ELR (cell line): ENCODE data around the gene C11orf91.
"Not testable (repeated sequence)": the region's sequence is repeated elsewhere in the genome, so short reads cannot be mapped to it uniquely, and the experiment has no call there.

Experiments used
- DNase-seq: peaks from one replicate; pipeline ENCODE4 v3.0.0-alpha.2; 2015; ENCODE audit warnings: low read depth

C11orf91 gene, protein sequence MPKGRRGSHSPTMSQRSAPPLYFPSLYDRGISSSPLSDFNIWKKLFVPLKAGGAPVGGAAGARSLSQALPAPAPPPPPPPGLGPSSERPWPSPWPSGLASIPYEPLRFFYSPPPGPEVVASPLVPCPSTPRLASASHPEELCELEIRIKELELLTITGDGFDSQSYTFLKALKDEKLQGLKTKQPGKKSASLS

DNA sequence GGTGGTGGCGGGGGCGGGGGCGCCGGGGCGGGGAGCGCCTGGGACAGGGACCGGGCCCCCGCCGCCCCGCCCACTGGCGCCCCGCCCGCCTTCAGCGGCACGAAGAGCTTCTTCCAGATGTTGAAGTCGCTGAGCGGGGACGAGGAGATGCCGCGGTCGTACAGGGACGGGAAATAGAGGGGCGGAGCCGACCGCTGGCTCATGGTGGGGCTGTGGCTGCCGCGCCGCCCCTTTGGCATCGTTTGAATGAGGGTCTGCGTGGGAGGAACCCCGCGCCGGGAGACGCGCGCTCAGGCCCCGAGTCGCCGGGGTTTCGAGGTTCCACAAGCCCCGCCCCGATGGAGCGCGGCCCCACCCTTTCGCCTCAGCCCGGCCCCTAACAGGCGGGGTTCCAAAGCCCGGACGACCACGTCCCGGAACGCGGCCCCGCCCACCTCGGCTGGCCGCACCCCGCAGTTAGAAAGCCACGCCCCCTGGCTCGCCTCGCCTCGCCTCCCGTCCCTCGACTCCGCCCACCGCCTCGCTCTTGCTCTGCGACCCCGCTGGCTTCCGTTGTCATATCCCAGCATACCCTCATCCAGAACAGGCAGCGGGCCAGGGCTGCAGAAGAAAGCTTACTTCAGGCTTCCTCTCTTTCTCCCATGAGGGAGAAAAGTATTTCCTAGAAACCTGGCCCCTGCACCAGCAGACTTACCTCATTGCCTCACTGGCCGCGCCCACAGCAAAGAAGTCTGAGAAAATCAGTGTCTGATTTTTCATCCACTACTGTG, at the start of gene C11orf91:
TSS of gene C11orf91 (minus strand) at position 325 of the 770 bp plus-strand sequence. CDS start at position 239, 86 bp downstream.
- peak; percentile 97 for DNase-seq

DNA sequence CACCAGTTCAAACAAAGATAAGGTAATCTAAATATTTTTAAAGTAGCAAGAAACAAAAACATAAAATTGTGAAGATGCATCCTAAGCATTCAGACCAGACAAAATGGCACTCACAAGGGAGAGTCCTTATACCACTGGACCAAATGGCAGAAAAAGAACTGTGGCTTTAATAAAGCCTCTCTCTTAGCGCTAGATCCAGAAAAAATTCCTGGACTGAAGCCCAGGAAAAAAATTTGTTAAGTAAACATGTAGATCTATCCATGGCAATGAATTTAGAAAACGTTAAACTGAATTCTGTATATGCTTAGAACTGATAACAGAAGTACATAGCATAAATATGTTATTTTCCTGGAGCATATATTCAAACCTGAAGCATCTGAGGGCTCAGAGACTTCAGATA, 47.4 kb upstream of the C11orf91 start:
- DNase-seq = no peak

DNA sequence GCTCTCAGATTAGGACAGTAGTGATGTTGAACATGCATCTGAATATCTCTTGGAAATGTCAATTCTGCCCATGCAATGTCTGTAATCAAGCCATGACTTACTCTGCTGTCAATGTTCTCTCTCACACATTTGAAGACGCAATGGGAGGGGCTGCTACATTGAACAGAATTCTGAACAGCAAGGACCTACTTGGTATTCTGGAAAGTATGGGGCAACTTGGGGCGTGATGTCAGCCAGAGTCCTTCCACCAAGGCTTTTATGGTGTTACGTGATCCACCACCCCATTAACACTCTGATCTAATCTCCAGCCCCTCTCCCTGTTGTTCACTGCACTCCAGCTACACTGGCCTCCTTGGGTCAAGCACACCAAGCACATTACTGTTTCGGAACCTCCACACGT, 42.7 kb upstream of the C11orf91 start:
- DNase-seq = no peak

DNA sequence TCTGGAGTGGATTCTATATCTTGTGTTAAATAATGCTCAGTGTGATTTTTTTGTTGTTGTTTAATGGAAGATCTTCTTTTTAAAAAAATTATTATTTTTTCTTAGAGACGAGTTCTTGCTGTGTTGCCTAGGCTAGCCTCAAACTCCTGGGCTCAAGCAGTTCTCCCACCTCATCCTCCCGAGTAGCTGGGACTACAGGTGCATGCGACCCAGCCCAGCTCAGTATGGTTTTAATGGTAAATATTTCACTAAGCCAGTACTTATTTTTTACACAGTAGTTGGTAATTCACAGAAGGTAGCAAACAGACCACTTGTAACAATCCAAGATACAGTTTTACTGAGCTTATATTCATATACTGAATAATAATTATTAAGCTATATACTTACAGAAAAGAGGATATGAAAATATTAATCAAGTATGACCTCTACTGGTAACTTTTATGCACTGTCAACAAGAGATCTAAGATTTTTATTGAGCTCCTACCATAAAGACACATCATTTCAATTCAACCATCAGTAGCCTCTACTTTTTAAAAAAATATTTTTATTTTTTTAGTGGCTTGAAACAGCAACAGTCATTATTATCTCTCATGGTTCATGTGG, 41.7 kb upstream of the C11orf91 start:
- peak; percentile 65 for DNase-seq

DNA sequence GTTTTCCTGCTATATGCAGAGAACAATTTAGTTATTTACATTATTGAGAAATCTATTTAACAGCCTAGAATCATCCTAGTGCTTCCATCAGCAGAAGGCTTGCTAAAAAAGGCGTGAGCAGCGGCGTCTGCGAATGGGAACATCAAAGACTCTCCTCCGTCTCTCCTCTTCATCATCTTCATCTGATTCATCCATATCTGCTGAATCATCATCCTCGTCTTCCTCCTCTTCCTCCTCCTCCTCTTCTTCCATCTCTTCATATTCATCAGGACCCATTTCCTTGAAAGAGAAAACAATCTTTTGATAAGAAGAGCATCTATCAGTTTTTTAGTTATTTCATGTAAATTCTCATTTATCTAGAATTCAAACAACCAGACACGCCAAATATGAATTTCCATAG, 41.2 kb upstream of the C11orf91 start:
- DNase-seq = no peak

DNA sequence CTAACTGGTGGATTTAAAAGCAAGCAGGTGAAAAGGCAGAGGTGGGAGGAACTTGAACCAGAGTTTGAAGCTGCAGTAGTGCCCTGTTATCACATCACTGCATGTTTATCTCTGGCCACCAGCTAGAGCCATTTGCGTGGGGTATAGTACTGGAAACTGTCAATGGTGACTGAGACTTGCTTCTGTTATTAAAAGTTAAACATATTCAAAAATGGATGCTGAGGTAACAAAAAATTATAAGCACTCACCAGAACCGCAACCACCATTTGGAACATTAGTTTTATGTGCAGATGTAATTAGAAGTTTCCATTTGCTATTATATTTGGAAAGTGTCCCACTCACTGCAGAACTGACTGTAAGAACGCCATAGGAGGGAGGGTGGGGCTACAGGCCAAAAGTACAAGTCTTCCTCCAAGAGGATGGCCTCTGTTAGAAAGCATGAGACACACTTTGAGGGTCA, 36.8 kb upstream of the C11orf91 start:
- DNase-seq = peak; percentile 31

DNA sequence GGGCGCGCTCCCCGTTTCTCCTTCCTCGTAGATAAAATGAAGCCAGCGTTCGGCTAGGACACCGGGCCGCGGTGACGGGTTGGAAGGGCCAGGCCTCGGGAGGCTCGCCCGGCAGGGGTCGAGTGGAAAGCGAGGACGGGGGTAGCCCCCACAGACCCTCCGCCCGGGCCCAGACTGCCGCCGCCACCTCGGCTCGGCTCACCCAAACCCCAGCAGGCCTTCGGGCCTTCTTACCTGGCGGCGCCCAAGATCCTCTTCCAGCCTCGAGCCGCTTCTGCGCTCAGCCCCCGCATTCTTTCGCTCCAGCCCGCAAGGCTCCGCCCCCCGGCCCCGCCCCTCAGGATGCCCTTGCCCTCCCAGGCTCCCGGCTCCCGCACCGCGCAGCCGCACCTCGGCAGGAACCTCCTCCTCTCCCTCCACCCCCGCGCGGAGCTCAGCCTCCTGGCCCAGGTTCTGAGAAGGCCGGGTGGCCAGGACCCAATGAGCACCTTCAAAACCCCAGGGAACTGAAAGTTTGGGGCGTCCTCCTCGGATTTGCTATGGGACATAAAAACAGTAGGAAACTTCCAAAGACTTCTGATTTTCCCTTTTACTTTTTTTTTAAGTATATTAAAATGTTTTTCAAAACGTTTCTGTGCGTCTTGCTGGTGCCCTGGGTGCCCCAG, 35.7 kb upstream of the C11orf91 start, which contains the start of gene CD59:
TSS of gene CD59 (minus strand) at position 276 of the 665 bp plus-strand sequence. CDS start 13,978 bp downstream, outside the sequence.
- peak; percentile 97 for DNase-seq

DNA sequence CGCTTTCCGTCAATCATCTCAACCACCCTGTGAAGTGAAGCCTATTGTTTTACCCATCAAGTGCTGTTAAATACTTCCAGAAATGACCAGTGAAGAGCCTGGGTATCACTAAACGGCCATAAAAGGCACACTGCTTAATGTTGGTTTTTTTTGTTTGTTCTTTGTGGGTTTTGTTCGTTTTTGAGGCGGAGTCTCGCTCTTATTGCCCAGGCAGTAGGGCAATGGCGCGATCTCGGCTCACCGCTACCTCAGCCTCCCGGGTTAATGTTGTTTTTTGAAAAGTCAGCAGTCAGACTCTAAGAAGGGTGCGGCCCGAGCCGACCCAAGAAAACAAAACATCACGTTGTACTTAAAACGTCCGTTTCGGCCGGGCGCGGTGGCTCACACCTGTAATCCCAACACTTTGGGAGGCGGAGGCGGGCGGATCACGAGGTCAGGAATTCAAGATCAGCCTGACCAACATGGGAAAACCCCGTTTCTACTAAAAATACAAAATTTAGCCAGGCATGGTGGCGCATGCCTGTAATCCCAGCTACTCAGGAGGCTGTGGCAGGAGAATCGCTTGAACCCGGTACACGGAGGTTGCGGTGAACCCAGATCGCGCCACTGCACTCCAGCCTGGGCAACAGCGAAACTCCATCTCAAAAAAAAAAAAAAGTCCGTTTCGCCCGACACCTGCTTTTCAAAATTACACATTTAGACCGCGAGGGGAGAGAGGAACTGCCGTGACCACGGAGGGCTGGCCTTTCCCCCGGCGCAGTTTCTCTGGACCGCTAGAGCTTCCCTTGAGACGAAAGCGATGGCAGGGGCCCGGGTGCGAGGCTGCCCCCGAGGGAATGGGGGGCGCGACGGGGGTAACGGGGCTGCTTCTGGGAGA, 34.9 kb upstream of the C11orf91 start:
- DNase-seq = peak; percentile 62

DNA sequence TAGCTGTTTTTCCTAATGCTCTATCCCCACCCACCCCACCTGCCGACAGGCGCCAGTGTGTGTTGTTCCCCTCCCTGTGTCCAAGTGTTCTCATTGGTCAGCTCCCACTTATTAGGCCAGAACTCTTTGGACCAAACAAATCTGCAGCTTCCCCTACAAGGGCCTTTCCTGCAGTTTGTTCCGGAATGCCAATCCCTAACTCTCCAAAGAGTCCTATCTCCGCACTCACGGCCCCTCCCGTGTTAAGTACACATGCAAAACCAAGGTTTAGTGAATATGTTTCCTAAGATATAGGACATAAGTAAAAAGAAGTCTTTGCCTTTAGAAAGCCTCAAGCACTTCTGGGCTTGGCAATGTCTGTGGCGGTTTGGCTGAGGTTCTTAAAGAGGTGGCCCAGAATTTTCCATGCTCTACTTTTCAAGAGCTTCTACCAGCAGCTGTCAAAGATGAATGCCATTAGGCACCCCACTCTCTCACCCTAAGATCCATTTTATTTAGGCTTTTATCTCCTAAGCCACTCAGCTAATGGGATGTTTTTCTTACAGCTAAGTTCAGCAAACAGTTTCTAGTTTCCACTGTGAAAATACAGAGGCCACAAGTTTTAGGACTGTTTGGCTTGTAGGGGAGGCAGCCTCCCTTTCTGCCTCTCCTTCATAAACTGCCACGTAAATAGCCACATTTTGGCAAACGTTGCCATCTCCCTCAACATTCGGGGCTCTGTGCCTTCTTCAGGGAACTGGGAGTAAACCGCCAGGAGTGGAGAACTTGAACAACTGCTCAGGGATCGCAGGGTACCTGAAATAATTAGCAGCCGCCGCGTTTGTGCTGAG, 34.0 kb upstream of the C11orf91 start:
- DNase-seq = peak; percentile 37

DNA sequence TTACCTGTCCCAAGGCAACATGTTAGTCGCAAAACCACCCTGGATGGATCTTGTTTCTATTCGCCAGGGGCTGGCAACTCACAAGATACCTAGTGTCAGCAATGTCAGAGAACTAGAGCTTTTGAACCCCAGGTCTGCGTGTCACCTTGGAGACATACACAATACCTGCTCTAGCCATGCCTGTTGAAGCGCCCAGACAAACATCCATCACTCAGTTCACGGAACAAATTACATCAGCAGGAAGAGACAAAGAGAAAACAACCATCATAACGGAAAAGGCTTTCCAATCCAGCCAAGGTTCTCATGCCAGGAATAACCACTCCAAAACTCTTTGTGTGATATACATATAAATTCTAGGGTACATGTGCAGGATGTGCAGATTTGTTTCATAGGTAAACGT, 33.4 kb upstream of the C11orf91 start:
- no peak for DNase-seq

DNA sequence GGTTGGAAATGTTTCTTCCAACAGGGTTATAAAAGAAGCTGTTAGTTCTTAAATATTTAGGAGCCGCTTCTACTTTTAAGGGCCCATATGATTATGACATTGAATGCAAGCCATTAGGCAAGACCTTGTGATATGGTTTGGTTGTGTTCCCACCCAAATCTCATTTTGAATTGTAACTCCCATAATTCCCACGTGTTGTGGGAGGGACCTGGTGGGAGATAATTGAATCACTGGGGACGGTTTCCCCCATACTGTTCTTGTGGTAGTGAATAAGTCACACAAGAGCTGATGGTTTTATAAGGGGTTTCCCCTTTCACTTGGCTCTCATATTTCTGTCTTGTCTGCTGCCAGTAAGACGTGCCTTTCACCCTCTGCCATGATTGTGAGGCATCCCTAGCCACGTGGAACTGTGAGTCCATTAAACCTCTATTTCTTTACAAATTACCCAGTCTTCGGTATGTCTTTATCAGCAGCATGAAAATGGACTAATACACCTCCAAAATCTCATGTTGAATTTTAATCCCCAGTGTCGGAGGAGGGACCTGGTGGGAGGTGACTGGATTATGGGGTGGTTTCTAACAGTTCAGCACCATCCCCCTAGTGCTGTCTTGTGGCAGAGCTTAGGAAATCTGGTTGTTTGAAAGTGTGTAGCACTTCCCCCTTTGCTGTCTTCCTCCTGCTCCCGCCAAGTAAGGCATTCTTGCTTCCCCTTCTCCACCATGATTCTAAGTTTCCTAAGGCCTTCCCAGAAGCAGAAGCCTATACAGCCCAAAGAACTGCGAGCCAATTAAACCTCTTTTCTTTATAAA, 31.3 kb upstream of the C11orf91 start:
- DNase-seq = no peak

DNA sequence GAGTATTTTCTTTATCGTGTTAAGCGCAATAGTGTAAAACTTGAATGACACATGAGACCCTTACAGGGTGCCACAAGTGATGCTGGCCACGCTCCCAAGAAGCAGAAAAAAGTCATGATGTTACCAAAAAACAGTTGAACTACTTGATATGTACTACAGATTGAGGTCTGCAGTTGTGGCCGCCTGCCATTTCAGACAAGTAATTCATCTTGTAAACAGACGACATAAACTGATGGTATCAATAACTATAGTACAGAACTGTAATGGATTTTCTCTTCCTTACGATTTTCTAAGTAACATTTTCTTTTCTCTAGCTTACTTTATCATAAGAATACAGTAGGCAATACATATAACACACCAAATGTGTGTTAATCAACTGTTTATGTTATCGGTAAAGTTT, 30.1 kb upstream of the C11orf91 start:
- DNase-seq = no peak

DNA sequence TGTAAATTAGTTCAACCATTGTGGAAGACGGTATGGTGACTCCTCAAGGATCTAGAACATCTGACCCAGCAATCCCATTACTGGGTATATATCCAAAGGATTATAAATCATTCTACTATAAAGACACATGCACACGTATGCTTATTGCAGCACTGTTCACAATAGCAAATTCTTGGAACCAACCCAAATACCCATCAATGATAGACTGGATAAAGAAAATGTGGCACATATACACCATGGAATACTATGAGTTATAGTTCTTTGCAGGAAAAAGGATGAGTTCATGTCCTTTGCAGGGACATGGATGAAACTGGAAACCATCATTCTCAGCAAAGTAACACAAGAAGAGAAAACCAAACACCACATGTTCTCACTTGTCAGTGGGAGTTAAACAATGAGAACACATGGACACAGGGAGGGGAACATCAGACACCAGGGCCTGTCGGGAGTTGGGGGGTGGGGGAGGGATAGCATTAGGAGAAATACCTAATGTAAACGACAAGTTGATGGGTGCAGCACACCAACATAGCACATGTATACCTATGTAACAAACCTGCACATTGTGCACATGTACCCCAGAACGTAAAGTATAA, 28.5 kb upstream of the C11orf91 start:
- DNase-seq = not testable (repeated sequence)

DNA sequence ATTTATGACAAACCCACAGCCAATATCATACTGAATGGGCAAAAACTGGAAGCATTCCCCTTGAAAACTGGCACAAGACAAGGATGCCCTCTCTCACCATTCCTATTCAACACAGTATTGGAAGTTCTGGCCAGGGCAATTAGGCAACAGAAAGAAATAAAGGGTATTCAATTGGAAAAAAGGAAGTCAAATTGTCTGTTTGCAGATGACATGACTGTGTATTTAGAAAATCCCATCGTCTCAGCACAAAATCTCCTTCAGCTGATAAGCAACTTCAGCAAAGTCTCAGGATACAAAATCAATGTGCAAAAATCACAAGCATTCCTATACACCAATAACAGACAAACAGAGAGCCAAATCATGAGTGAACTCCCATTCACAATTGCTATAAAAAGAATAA, 26.9 kb upstream of the C11orf91 start:
- not testable (repeated sequence) for DNase-seq

DNA sequence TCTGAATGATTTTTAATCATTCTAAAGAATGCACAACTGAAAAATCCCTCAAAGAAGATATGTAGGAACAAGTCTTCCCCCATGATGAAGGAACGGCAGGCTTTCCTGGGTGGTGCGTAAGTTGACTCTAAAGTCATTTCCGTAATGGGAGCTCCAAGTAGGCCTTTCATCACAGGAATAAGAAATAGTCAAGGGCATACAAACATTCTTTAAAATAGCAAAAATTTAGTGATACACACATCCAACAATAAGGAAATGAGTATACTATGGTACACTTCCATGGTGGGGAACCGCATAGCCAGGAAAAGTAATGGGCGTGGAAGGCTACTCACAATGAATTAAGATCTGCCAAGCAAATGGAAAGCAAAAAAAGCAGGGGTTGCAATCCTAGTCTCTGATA, 24.9 kb upstream of the C11orf91 start:
- DNase-seq = no peak

DNA sequence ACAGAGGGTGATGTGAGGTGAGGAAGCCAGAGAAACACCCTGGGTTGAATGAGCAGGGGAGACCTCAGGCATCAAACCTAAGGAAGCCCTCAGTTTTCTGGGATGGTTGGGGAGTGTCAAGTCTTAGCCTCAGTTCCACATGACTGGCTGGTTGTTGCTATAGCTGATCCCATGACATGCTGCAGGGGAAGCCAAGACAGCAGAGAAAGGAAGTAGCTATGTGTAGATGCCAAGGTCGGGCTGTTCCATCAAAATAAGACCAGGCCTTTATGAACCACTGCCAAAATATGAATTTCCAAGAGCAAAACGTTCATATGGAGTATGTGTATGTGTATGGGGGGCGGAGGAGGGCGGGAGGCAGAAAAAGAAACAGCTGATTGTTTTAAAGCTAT, 24.0 kb upstream of the C11orf91 start:
- peak; percentile 45 for DNase-seq

DNA sequence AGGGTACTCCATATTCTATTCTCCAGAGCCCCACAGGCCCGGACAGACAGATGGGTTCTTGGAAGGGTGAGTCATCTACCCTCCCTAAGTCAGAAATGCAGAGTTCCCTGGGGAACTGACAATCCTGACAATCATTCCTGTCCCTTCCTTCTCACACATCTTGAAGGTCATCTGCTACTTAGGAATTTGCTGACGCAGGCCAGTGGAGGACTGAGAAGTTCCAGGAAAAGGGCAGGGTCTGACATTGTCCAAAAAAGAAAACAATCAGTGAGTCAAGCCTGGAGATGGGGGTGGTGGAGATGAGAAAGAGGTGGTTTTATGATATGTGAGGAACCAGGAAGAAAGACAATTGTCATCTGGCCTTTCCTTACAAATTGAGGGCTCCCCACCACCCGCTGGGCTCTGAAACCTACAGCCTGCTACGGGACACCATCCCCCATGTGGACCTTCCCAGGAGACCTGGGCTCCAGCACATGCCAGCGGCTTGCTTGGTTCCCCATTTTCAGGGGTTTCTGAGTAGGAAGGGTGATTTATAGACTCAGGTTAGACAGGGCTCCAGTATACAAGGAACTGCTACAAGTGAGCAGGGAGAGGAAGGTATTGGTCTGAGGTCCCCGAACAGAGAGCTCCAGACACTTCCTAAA, 22.7 kb upstream of the C11orf91 start:
- peak; percentile 88 for DNase-seq

DNA sequence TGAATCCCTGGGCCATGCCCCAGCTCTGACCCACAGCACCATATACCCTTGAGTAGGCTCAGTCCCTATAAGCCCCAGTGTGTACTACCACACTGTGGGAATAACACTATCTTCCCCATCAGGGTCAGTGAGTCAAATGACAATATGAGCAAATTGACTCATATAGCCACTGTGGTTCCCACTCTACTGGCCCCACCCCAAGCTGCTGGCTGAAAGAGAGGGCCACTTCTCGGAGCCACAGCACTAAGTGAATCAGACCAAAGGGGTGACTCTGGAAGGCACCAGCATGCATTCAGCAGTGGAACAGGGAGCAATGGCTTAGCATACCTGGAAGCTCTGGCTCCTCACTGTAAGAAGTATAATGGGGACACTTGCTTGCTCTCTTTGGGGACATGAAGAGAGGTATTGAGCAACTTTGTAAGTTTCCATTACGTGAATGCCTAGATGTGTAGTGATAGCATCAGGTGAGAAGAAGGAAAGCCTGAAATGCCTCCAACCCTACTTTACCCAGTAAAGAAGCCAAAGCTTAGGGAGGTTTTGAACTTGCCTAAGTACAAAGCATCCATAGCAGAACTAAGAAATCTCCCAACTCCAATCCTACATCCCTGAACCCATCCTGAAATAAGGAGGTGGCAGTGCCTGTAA, 22.1 kb upstream of the C11orf91 start:
- DNase-seq = peak; percentile 93
